Epithelial cell of esophagus (primary cell): ENCODE results near the gene OR10J4.
"Not testable (repeated sequence)": the region's sequence is repeated elsewhere in the genome, so short reads cannot be mapped to it uniquely, and the experiment has no call there.

Experiments used
- DNase-seq: peaks from one replicate; pipeline ENCODE4 v3.0.0; 2010; ENCODE audit warnings: low read depth
- H3K4me3 ChIP-seq: 2 replicates; pipeline ENCODE4 v1.5.1; 2011; ENCODE audit warnings: mild to moderate bottlenecking, low read length, control low read depth
- TF ChIP-seq, protein P1 (sequence below): IDR thresholded peaks from 2 replicates; pipeline ENCODE4 v1.5.1; 2011; ENCODE audit warnings: low read depth, mild to moderate bottlenecking, low read length, control low read depth, inconsistent platforms; ENCODE audit not compliant: insufficient read depth; ENCODE audit errors: missing control alignments

The OR10J4 gene

DNA sequence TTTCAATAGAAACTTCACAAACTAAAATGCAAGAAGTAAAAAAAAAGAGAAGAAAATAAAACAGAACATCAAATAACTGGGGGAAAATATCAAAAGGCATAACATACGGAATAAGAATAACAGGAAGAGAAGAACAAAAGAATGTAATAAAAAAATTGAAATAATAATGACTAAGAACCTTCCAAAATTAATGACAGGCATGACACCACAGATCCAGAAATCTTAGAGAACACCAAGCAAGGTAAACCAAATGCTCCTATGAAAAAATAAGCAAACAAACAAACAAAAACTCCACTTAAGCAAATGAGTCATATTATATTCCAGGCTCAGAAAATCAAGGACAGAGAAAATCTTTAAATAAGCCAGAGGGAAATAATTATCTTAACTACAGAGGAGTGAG, 16.2 kb downstream of the OR10J4 start:
- no peak for DNase-seq

DNA sequence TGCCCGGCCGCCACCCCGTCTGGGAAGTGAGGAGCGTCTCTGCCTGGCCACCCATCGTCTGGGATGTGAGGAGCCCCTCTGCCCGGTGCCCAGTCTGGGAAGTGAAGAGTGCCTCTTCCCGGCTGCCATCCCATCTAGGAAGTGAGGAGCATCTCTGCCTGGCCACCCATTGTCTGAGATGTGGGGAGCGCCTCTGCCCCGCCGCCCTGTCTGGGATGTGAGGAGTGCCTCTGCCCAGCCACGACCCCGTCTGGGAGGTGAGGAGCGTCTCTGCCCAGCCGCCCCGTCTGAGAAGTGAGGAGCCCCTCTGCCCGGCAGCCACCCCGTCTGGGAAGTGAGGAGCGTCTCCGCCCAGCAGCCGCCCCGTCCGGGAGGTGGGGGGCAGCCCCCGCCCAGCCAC, 17.6 kb downstream of the OR10J4 start:
- not testable (repeated sequence) for DNase-seq, H3K4me3 ChIP-seq

More for the DNA sequence above, 16.2 kb downstream of the OR10J4 start:
- H3K4me3 ChIP-seq: no peak overlapping the region
- TF ChIP-seq, protein P1, sequence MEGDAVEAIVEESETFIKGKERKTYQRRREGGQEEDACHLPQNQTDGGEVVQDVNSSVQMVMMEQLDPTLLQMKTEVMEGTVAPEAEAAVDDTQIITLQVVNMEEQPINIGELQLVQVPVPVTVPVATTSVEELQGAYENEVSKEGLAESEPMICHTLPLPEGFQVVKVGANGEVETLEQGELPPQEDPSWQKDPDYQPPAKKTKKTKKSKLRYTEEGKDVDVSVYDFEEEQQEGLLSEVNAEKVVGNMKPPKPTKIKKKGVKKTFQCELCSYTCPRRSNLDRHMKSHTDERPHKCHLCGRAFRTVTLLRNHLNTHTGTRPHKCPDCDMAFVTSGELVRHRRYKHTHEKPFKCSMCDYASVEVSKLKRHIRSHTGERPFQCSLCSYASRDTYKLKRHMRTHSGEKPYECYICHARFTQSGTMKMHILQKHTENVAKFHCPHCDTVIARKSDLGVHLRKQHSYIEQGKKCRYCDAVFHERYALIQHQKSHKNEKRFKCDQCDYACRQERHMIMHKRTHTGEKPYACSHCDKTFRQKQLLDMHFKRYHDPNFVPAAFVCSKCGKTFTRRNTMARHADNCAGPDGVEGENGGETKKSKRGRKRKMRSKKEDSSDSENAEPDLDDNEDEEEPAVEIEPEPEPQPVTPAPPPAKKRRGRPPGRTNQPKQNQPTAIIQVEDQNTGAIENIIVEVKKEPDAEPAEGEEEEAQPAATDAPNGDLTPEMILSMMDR: no peak

DNA sequence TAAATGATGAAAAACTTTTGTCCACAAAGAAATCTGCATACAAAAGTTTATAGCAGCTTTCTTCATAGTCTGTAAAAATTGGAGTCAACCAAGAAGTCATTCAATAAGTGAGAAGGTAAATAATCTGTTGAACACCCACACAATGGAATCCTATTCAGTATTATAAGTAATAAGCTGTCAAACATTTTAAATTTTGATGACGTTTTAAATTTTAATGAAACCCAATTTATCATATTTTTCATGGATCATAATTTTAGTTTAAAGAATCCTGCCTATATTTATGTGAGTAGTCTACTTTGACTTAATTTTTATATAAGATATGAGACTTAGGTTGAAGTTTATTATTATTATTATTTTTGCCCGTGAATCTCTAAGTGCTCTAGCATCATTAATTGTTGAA, 27.5 kb downstream of the OR10J4 start:
- no peak overlapping the region for H3K4me3 ChIP-seq
- TF ChIP-seq, protein P1: no peak
- DNase-seq: no peak

DNA sequence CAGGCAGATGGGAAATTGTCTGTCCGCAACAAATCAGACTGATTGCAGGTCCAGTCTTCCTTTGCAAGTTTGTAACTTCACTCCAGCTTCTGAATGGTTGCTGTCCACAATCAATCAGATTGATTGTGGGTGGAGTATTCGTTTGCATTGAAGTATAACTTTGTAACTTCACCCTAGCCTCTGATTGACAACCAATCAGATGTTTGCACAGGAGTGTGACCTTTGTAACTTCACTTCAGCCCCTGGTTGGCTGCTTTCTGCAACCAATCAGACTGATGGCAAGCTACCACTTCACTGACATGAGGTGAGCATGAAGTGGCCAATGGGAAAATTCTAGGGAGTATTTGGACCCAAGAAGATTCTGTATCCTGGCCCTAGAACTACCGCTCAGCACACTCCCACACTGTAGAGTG, 33.2 kb downstream of the OR10J4 start:
- TF ChIP-seq, protein P1: no peak
- DNase-seq: no peak
- H3K4me3 ChIP-seq: no peak overlapping the region

DNA sequence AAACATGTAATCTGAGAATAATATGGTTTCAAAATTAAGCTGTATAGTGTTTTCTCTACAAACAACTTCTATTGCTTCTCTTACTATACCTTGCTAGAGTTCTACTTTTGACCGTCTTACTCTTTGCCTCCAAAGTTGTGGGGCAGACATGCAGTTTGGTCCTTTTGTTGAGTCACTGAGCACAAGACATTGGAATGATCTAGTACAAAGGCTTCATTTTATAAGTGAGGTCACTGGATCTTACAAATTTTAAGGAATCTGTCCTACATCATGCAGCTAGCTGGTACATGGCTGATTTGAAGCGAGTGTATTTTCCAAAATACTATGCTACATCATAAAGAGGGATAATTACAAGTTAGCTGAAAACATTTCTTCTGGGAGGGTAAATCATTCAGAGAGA, 36.3 kb downstream of the OR10J4 start:
- DNase-seq: no peak
- TF ChIP-seq, protein P1: no peak
- no peak overlapping the region for H3K4me3 ChIP-seq

DNA sequence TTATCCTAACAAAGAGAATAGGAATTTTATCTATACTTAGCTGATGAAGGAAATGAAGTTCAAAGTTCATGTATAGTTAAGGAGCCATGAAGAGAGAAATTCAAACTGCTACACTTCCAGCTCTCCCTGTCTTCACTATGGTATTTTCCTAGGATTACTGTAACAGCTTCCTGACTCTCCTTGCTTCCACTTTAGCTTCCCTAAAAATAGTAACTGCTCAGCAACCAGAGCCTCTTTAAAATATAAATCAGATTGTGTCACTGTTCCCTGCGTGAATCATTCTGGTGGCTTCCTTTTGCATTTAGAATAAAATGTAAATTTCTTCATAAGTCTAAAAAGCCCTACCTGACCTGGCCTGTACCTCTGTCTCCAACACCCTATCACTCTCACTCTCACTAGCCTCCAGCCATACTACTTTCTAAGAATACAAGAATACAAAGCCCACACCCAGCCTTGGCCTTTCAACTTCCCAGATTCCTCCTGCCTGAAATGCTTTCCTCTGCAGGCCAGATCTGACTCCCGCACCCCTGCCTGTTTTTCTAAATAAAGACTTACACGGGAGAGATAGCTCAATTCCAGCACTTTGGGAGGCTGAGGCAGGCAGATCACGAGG, 38.0 kb downstream of the OR10J4 start:
- TF ChIP-seq, protein P1: no peak
- no peak for DNase-seq
- no peak overlapping the region for H3K4me3 ChIP-seq

DNA sequence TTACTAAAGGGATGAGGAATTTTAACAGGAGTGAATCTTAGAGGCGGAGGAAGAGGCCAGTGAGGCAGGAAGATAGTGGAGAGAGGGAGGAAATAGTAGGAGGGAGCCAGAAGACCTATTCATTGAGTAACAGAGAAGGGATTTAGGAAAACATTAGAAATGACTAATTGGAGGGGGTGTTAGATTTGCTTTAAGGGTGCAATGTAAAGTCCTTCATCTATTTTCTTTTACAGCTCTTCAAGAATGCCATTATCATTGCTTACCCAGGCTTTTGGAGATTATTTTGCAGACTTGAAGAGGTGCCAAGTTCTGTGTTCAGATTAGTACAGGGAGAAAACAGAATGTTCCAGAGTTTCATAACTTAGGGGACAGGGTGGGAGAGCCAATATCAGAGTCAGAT, 41.3 kb downstream of the OR10J4 start:
- TF ChIP-seq, protein P1: no peak
- no peak for DNase-seq

More for the DNA sequence above, 41.3 kb downstream of the OR10J4 start:
- no peak overlapping the region for H3K4me3 ChIP-seq
